HG03378 (cell line): ENCODE measurements around the gene MEAF6.
"Not testable (repeated sequence)": the region's sequence is repeated elsewhere in the genome, so short reads cannot be mapped to it uniquely, and the experiment has no call there.

Experiments
- ATAC-seq: cut with Tn5 transposase; IDR thresholded peaks from one replicate; pipeline ENCODE4 v1.9.1; 2021; ENCODE audit warnings: mild to moderate bottlenecking, moderate library complexity; ENCODE audit not compliant: unreplicated experiment

MEAF6 gene

DNA sequence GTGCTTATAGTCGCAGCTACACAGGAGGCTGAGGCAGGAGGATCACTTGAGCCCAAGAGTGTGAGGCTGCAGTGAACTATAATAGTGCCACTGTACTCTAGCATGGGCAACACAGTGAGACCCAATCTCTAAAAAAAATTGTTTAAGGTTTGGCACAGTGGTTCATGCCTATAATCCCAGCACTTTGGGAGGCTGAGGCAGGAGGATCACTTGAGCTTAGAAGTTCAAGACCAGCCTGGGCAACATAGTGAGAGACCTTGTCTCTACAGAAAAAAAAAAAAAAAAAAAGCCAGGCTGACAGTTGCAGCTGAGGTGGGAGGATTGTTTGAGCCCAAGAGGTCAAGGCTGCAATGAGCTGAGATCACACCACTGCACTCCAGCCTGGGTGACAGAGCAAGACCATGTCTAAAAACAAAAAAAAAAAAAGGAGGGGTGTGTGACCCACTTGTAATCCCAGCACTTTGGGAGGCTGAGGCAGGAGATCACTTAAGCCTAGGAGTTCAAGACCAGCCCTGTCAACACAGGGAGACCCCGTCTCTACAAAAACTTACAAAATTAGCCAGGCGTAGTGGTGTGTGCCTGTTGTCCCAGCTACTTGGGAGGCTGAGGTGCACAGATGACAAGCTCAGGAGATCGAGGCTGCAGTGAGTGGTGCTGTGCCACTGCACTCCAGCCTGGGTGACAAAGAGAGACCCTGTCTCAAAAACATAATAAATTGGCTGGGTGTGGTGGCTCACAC is 18.0 kb upstream of the MEAF6 start:
- not testable (repeated sequence) for ATAC-seq

DNA sequence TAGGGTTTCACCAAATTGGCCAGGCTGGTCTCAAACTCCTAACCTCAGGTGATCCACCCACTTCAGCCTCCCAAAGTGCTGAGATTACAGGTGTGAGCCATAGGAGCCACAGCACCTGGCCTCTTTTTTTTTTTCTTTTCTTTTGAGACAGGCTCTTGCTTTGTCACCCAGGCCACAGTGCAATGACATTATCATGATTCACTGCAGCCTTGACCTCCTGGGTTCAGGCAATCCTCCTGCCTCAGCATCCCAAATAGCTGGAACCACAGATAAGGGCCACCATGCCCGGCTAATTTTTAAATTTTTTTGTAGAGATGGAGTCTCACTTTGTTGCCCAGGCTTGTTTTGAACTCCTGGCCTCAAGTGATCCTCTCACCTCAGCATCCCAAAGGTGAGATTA is 15.3 kb upstream of the MEAF6 start:
- not testable (repeated sequence) for ATAC-seq

- no peak for ATAC-seq
These were observed 5.0 kb upstream of the MEAF6 start for GRCh38 chr1:37519613-37520012.

DNA sequence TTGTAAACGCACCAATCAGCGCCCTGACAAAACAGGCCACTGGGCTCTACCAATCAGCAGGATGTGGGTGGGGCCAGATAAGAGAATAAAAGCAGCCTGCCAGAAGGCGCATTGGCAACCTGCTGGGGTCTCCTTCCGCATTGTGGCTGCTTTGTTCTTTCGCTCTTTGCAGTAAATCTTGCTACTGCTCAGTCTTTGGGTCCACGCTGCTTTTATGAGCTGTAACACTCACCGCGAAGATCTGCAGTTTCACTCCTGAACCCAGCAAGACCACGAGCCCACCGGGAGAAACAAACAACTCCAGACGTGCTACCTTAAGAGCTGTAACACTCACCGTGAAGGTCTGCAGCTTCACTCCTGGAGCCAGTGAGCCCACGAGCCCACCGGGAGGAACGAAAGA is 4.4 kb upstream of the MEAF6 start:
- ATAC-seq: not testable (repeated sequence)

DNA sequence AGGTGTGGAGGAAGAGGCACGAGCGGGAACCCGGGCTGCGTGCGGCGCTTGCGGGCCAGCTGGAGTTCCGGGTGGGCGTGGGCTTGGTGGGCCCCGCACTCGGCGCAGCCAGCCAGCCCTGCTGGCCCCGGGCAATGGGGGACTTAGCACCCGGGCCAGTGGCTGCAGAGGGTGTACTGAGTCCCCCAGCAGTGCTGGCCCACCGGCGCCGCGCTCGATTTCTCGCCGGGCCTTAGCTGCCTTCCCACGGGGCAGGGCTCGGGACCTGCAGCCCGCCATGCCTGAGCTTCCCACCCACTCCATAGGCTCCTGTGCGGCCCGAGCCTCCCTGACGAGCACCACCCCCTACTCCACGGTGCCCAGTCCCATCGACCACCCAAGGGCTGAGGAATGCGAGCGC is 3.7 kb upstream of the MEAF6 start:
- ATAC-seq: not testable (repeated sequence)

- no peak for ATAC-seq
These were observed 3.0 kb upstream of the MEAF6 start for GRCh38 chr1:37517569-37517968.

GRCh38 chr1:37515185-37516034 is 844 bp upstream of the MEAF6 start:
- ATAC-seq: no peak

GRCh38 chr1:37513795-37514349 is 694 bp downstream of the MEAF6 start:
- ATAC-seq: no peak

GRCh38 chr1:37509181-37509580 is 5.4 kb downstream of the MEAF6 start:
- ATAC-seq: no peak

- ATAC-seq: no peak
These were observed 7.8 kb downstream of the MEAF6 start for GRCh38 chr1:37506740-37507139.

DNA sequence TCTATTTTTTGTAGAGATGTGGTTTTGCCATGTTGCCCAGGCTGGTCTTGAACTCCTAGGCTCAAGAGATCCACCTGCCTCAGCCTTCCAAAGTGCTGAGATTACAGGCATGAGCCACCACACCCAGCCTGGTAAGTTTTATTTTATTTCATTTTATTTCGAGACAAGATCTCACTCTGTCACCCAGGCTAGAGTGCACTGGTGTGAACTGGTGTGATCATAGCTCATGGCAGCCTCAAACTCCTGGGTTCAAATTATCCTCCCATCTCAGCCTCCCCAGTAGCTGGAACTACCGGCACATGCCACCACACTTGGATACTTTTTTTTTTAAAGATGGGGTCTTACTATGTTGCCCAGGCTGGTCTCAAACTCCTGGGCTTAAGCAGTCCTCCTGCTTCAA is 11.8 kb downstream of the MEAF6 start:
- not testable (repeated sequence) for ATAC-seq

GRCh38 chr1:37502104-37502503 is 12.5 kb downstream of the MEAF6 start:
- no peak for ATAC-seq

- ATAC-seq: no peak
These were observed 12.9 kb downstream of the MEAF6 start for GRCh38 chr1:37501661-37502060.

GRCh38 chr1:37498872-37499617 is 15.5 kb downstream of the MEAF6 start:
- ATAC-seq: no peak

GRCh38 chr1:37497832-37498231 is 16.7 kb downstream of the MEAF6 start:
- ATAC-seq: no peak

DNA sequence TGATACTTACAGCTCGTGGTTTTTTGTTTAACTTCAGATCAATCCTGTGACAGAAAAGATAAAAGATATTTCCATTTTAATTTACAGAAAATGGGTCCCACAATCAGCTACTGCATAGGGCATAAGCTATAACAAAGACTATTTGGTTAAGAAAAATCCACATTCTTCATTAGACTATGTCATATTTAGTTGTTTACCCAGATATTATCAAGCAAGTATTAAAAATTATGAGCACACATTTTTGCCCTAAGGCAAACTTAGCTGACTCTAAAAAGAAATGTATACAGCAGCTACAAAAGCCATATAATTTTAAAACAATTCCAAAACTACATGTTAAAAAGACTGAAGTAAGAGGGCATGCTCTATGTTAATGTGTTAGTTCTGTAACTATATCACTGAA is 18.7 kb downstream of the MEAF6 start:
- ATAC-seq: no peak

DNA sequence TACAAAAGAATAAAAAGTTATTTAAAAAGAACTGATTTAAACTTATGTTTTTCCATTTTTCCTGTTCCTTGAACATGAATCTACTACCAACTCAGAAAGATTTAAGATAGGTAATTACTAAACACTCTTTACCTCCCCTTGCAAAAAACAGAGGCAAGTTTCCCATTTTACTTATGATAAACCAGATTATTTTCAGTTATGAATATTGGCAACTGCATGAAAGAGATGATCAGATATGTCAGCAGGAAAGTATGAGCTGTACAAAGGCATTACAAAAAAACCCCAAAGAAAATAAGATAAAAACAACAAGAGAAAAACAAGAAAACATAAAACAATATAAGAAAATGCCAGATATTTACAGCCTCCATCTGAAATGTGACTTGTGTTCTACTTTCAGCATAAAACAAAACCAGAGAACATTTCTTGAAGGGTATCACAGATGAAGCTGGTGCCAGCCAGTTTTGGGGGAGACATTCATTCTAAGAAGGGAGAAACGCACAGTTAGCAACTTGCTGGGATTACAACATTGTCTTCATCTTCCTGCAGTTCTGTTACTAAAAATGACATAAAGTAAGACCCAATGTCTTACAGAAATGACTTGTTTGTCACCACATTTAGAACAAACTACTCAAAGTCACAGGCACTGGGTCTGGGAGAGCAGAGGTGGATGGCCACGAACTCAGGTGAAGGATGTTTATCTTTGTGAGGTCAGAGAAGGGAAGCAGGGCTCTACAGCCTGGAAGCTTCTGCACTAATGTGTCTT is 21.0 kb downstream of the MEAF6 start:
- no peak for ATAC-seq

GRCh38 chr1:37487619-37487984 is 27.0 kb downstream of the MEAF6 start:
- ATAC-seq: no peak

GRCh38 chr1:37486680-37487618 is 27.6 kb downstream of the MEAF6 start:
- ATAC-seq: no peak
